Neural cell (in vitro differentiated cells): ENCODE data around the gene PPM1A. TPM values are rescaled to one million over a fixed set of nuclear protein-coding genes. Genes with fewer than 3 reads are reported as not detected.

Experiments used
- H2AFZ ChIP-seq: fragments of 200-600, 300-800 bp; sonication (generic), shearing (Covaris generic); 2 replicates; pipeline ENCODE4 v1.6.0; 2014; ENCODE audit warnings: low read depth, mild to moderate bottlenecking, antibody characterized with exemption, low read length, moderate library complexity
- H3F3A ChIP-seq: fragments of 200-600 bp; shearing (Covaris generic); 2 replicates; pipeline ENCODE4 v1.6.1; 2016; ENCODE audit warnings: mild to moderate bottlenecking, moderate library complexity, mixed read lengths, antibody characterized with exemption, low read length; ENCODE audit not compliant: insufficient read depth, poor library complexity, severe bottlenecking
- H3K27ac ChIP-seq: fragments of 200-600, 300-800 bp; sonication (generic), shearing (Covaris generic); 2 replicates; pipeline ENCODE4 v1.5.1; 2014; ENCODE audit warnings: mild to moderate bottlenecking, low read length, moderate library complexity
- H3K27me3 ChIP-seq: fragments of 300-800, 200-600 bp; sonication (generic), shearing (Covaris generic); 2 replicates; pipeline ENCODE4 v1.6.0; 2014; ENCODE audit warnings: mild to moderate bottlenecking, low read depth, low read length, moderate library complexity; ENCODE audit not compliant: insufficient read depth
- H3K36me3 ChIP-seq: fragments of 300-800, 200-600 bp; sonication (generic), shearing (Covaris generic); 2 replicates; pipeline ENCODE4 v1.5.1; 2014; ENCODE audit warnings: mild to moderate bottlenecking, antibody characterized with exemption, low read length, moderate library complexity; ENCODE audit not compliant: insufficient read depth
- H3K4me2 ChIP-seq: fragments of 300-800, 200-600 bp; sonication (generic), shearing (Covaris generic); 2 replicates; pipeline ENCODE4 v1.6.0; 2014; ENCODE audit warnings: mild to moderate bottlenecking, low read length
- H3K4me3 ChIP-seq: fragments of 300-800, 200-600 bp; sonication (generic), shearing (Covaris generic); 2 replicates; pipeline ENCODE4 v1.5.1; 2014; ENCODE audit warnings: mild to moderate bottlenecking, low read length, moderate library complexity
- H3K79me2 ChIP-seq: fragments of 200-600 bp; shearing (Covaris generic); replicated peaks from 2 replicates; pipeline ENCODE4 v1.6.0; 2014; ENCODE audit warnings: mild to moderate bottlenecking, low read length, moderate library complexity; ENCODE audit not compliant: insufficient read depth
- H3K9ac ChIP-seq: fragments of 300-800, 200-600 bp; sonication (generic), shearing (Covaris generic); 2 replicates; pipeline ENCODE4 v1.6.1; 2016; ENCODE audit warnings: mild to moderate bottlenecking, low read length, mixed read lengths
- H3K9me2 ChIP-seq: fragments of 200-600 bp; shearing (Covaris generic); 2 replicates; pipeline ENCODE4 v1.6.1; 2016; ENCODE audit warnings: mild to moderate bottlenecking, low read length, mixed read lengths; ENCODE audit not compliant: insufficient read depth
- H3K9me3 ChIP-seq: fragments of 200-600, 300-800 bp; sonication (generic), shearing (Covaris generic); 2 replicates; pipeline ENCODE4 v1.6.1; 2016; ENCODE audit warnings: mild to moderate bottlenecking, mixed run types, low read length, moderate library complexity, mixed read lengths
- H4K20me1 ChIP-seq: fragments of 200-600 bp; shearing (Covaris generic); 2 replicates; pipeline ENCODE4 v1.6.1; 2016; ENCODE audit warnings: mild to moderate bottlenecking, mixed run types; ENCODE audit not compliant: insufficient read depth
- CTCF ChIP-seq: fragments of 450-650 bp; IDR thresholded peaks from 2 replicates; pipeline ENCODE4 v1.5.1; 2014; ENCODE audit warnings: antibody characterized with exemption, mild to moderate bottlenecking, moderate library complexity; ENCODE audit not compliant: poor library complexity, severe bottlenecking
- EP300 ChIP-seq: fragments of 450-650 bp; conservative IDR thresholded peaks from 2 replicates; pipeline ENCODE4 v1.6.1; 2014; ENCODE audit warnings: antibody characterized with exemption, mild to moderate bottlenecking, moderate library complexity; ENCODE audit not compliant: poor library complexity, severe bottlenecking
- EZH2 ChIP-seq: fragments of 200-600, 300-800 bp; shearing (Covaris generic), sonication (generic); IDR thresholded peaks from 2 replicates; pipeline ENCODE4 v1.6.1; 2014; ENCODE audit warnings: antibody characterized with exemption, low read length, borderline replicate concordance, mild to moderate bottlenecking; ENCODE audit not compliant: insufficient read depth, poor library complexity, severe bottlenecking
- MXI1 ChIP-seq: fragments of 450-650 bp; conservative IDR thresholded peaks from 2 replicates; pipeline ENCODE4 v1.6.1; 2014; ENCODE audit warnings: antibody characterized with exemption, mild to moderate bottlenecking; ENCODE audit not compliant: poor library complexity, severe bottlenecking
- POLR2AphosphoS5 ChIP-seq: IDR thresholded peaks from 2 replicates; pipeline ENCODE4 v1.6.1; 2012
- RAD21 ChIP-seq: fragments of 450-650 bp; conservative IDR thresholded peaks from 2 replicates; pipeline ENCODE4 v1.6.1; 2014; ENCODE audit warnings: antibody characterized with exemption, mild to moderate bottlenecking, moderate library complexity
- REST ChIP-seq: IDR thresholded peaks from 2 replicates; pipeline ENCODE4 v1.6.1; 2012; ENCODE audit warnings: borderline replicate concordance
- SMC3 ChIP-seq: fragments of 450-650 bp; conservative IDR thresholded peaks from 2 replicates; pipeline ENCODE4 v1.6.1; 2014; ENCODE audit warnings: antibody characterized with exemption, mild to moderate bottlenecking, moderate library complexity; ENCODE audit not compliant: poor library complexity
- TAF1 ChIP-seq: IDR thresholded peaks from 2 replicates; pipeline ENCODE4 v1.6.1; 2012; ENCODE audit warnings: low read depth
- polyA plus RNA-seq: library from polyadenylated mRNA; depleted of rRNA; stranded (reverse); fragments of >200 nt; gene quantifications from 2 replicates; pipeline ENCODE4 v1.2.3, GENCODE V29; 2014

PPM1A gene
- polyA plus RNA-seq, 1 donor from 2014 or later: 52.1 TPM

GRCh38 chr14:60329274-60329673, 80.3 kb downstream of the PPM1A start:
- Histone ChIP-seq H3K79me2 (no peaks in the 10 kb centered on the region), H3K4me2 (no peak overlapping the region), H3K9ac (no peak overlapping the region), H3K27ac (no peak overlapping the region), H3K9me3 (no peaks in the 10 kb centered on the region), H3K9me2 (no peaks in the 10 kb centered on the region), H3F3A (no peaks in the 10 kb centered on the region), H2AFZ (no peak overlapping the region), H3K4me3 (no peak overlapping the region), H4K20me1 (no peaks in the 10 kb centered on the region), H3K27me3 (no peaks in the 10 kb centered on the region), H3K36me3 (no peaks in the 10 kb centered on the region)
- TF ChIP-seq TAF1 (no peak), CTCF (no peak), POLR2AphosphoS5 (no peak)

GRCh38 chr14:60331201-60332045, 82.4 kb downstream of the PPM1A start:
- no peaks in the 10 kb centered on the region for H3K9me2 ChIP-seq
- H3K27ac ChIP-seq: no peak overlapping the region
- TF ChIP-seq TAF1 (no peak), CTCF (peak; percentile 62), EZH2 (no peak), POLR2AphosphoS5 (no peak), SMC3 (peak; percentile 50), RAD21 (peak; percentile 54), EP300 (no peak), MXI1 (no peak), REST (no peak)
- H3K27me3 ChIP-seq: no peaks in the 10 kb centered on the region
- no peak overlapping the region for H3K9ac ChIP-seq
- H3F3A ChIP-seq: no peaks in the 10 kb centered on the region
- no peak overlapping the region for H2AFZ ChIP-seq
- no peaks in the 10 kb centered on the region for H3K9me3 ChIP-seq
- no peaks in the 10 kb centered on the region for H4K20me1 ChIP-seq
- H3K4me3 ChIP-seq: no peak overlapping the region
- H3K79me2 ChIP-seq: no peaks in the 10 kb centered on the region
- H3K4me2 ChIP-seq: no peak overlapping the region
- H3K36me3 ChIP-seq: no peaks in the 10 kb centered on the region
